GM12875 (cell line): ENCODE measurements around the gene FBXL15.

Experiments used
- H3K4me3 ChIP-seq: one replicate; pipeline ENCODE4 v1.5.1; 2011; ENCODE audit warnings: low read depth, low read length, control low read depth
- CTCF ChIP-seq: IDR thresholded peaks from 2 replicates; pipeline ENCODE4 v1.5.1; 2011; ENCODE audit warnings: low read depth, mild to moderate bottlenecking, control low read depth, inconsistent platforms, low read length, moderate library complexity, borderline replicate concordance; ENCODE audit not compliant: insufficient read depth

FBXL15 gene

GRCh38 chr10:102382871-102383270 is 37.8 kb upstream of the FBXL15 start:
- H3K4me3 ChIP-seq = no peak overlapping the region

GRCh38 chr10:102384053-102384452 is 36.6 kb upstream of the FBXL15 start:
- no peak overlapping the region for H3K4me3 ChIP-seq
- 0 out of 2 replicates have a peak, but pooled peaks have one; percentile 10 for TF ChIP-seq CTCF

More at GRCh38 chr10:102382871-102383270, 37.8 kb upstream of the FBXL15 start:
- no peak for TF ChIP-seq CTCF

GRCh38 chr10:102384606-102385429 is 35.8 kb upstream of the FBXL15 start:
- no peak for TF ChIP-seq CTCF
- H3K4me3 ChIP-seq = no peak overlapping the region

GRCh38 chr10:102389894-102390293 is 30.7 kb upstream of the FBXL15 start:
- no peak overlapping the region for H3K4me3 ChIP-seq
- TF ChIP-seq CTCF = no peak

GRCh38 chr10:102392306-102392705 is 28.3 kb upstream of the FBXL15 start:
- TF ChIP-seq CTCF = no peak
- no peak overlapping the region for H3K4me3 ChIP-seq

GRCh38 chr10:102393411-102394078 is 27.1 kb upstream of the FBXL15 start:
- TF ChIP-seq CTCF = peak; percentile 84; the same call in 1 of the 2 replicates
- H3K4me3 ChIP-seq = peak overlapping the region; percentile 70
